ENCODE measurements around the gene FOXP1.

- no peak for TF ChIP-seq POLR2AphosphoS5 (IDR thresholded peaks at IDR 0.05; ENCODE audit: low read depth, low read length)
- TF ChIP-seq PAX5 (IDR thresholded peaks at IDR 0.05; ENCODE audit: insufficient read depth, low read length, severe bottlenecking) = no peak
- no peak for TF ChIP-seq POLR2A (IDR thresholded peaks at IDR 0.05; ENCODE audit: low read depth, low read length)
- no peak for TF ChIP-seq TAF1 (IDR thresholded peaks at IDR 0.05; ENCODE audit: low read depth, low read length)
- no peak for TF ChIP-seq POU2F2 (IDR thresholded peaks at IDR 0.05; ENCODE audit: low read depth, low read length)
- no peak for TF ChIP-seq SPI1 (IDR thresholded peaks at IDR 0.05; ENCODE audit: low read depth, low read length)
Measured at GRCh38 chr3:71395927-71396695, 187.4 kb downstream of the FOXP1 start.
